Measurements from ENCODE around the gene RAD9A.

- TF ChIP-seq CTCF (conservative IDR thresholded peaks at IDR 0.05 in 1 of 2, IDR thresholded peaks at IDR 0.05 in 1 of 2; ENCODE audit: low read depth in 1 of 2, low read length in 2 of 2), result no peak
- no peak for TF ChIP-seq EZH2 (IDR thresholded peaks at IDR 0.05; ENCODE audit: low read length, missing control alignments)
Observed at GRCh38 chr11:67417425-67417824, 25.6 kb downstream of the RAD9A start.

Data from fibroblast of lung (primary cell).